ENCODE measurements around the gene TPGS2.

Gene TPGS2

GRCh38 chr18:36867056-36867455 is 38.3 kb upstream of the TPGS2 start:
- H3K27me3 ChIP-seq (ENCODE audit: insufficient read depth, low read length, poor library complexity, severe bottlenecking), result no peaks in the 10 kb centered on the region
- H4K20me1 ChIP-seq (ENCODE audit: insufficient read depth, low read length, poor library complexity, severe bottlenecking), result no peaks in the 10 kb centered on the region
- no peak overlapping the region for H3K4me2 ChIP-seq (ENCODE audit: low read depth, low read length, poor library complexity, severe bottlenecking)
- no peak overlapping the region for H2AFZ ChIP-seq (ENCODE audit: low read length)
- H3K36me3 ChIP-seq (ENCODE audit: insufficient read depth, low read length), result 0 out of 2 replicates have a peak, but pooled peaks cover 3% of the 10 kb centered on the region
- no peaks in the 10 kb centered on the region for H3K9me2 ChIP-seq (replicated peaks; ENCODE audit: low read depth, low read length)
- H3K4me1 ChIP-seq (ENCODE audit: insufficient read depth, low read length, poor library complexity, severe bottlenecking), result no peaks in the 10 kb centered on the region
- H3K9ac ChIP-seq (ENCODE audit: low read depth, low read length, poor library complexity, severe bottlenecking), result no peak overlapping the region
- no peaks in the 10 kb centered on the region for H3K79me2 ChIP-seq (ENCODE audit: insufficient read depth, low read length)
- H3F3A ChIP-seq (ENCODE audit: low read depth), result no peaks in the 10 kb centered on the region
- no peaks in the 10 kb centered on the region for H3K9me3 ChIP-seq (ENCODE audit: insufficient read depth, low read depth, low read length)
- no peak overlapping the region for H3K4me3 ChIP-seq (ENCODE audit: low read length, poor library complexity, severe bottlenecking)
- TF ChIP-seq EZH2phosphoT487 (IDR thresholded peaks at IDR 0.05; ENCODE audit: borderline replicate concordance) (no peak), CTCF (conservative IDR thresholded peaks at IDR 0.05; ENCODE audit: low read length) (no peak)

- Histone ChIP-seq H3F3A (ENCODE audit: low read depth) (no peaks in the 10 kb centered on the region), H2AFZ (ENCODE audit: low read length) (no peak overlapping the region), H4K20me1 (ENCODE audit: insufficient read depth, low read length, poor library complexity, severe bottlenecking) (no peaks in the 10 kb centered on the region), H3K27me3 (ENCODE audit: insufficient read depth, low read length, poor library complexity, severe bottlenecking) (no peaks in the 10 kb centered on the region), H3K4me3 (ENCODE audit: low read length, poor library complexity, severe bottlenecking) (no peak overlapping the region), H3K9me2 (replicated peaks; ENCODE audit: low read depth, low read length) (no peaks in the 10 kb centered on the region), H3K36me3 (ENCODE audit: insufficient read depth, low read length) (peaks cover 7% of the 10 kb centered on the region; the same call in 1 of the 2 replicates), H3K4me1 (ENCODE audit: insufficient read depth, low read length, poor library complexity, severe bottlenecking) (no peaks in the 10 kb centered on the region), H3K9me3 (ENCODE audit: insufficient read depth, low read depth, low read length) (no peaks in the 10 kb centered on the region), H3K79me2 (ENCODE audit: insufficient read depth, low read length) (no peaks in the 10 kb centered on the region), H3K4me2 (ENCODE audit: low read depth, low read length, poor library complexity, severe bottlenecking) (no peak overlapping the region), H3K9ac (ENCODE audit: low read depth, low read length, poor library complexity, severe bottlenecking) (no peak overlapping the region)
- TF ChIP-seq EZH2phosphoT487 (IDR thresholded peaks at IDR 0.05; ENCODE audit: borderline replicate concordance) (no peak), CTCF (conservative IDR thresholded peaks at IDR 0.05; ENCODE audit: low read length) (no peak)
These were observed 33.4 kb upstream of the TPGS2 start for GRCh38 chr18:36862182-36862581.

GRCh38 chr18:36856815-36857214 is 28.0 kb upstream of the TPGS2 start:
- H4K20me1 ChIP-seq (ENCODE audit: insufficient read depth, low read length, poor library complexity, severe bottlenecking), result no peaks in the 10 kb centered on the region
- no peaks in the 10 kb centered on the region for H3K79me2 ChIP-seq (ENCODE audit: insufficient read depth, low read length)
- no peaks in the 10 kb centered on the region for H3K27me3 ChIP-seq (ENCODE audit: insufficient read depth, low read length, poor library complexity, severe bottlenecking)
- TF ChIP-seq CTCF (conservative IDR thresholded peaks at IDR 0.05; ENCODE audit: low read length) (no peak), EZH2phosphoT487 (IDR thresholded peaks at IDR 0.05; ENCODE audit: borderline replicate concordance) (no peak)
- no peak overlapping the region for H3K4me3 ChIP-seq (ENCODE audit: low read length, poor library complexity, severe bottlenecking)
- H3F3A ChIP-seq (ENCODE audit: low read depth), result no peaks in the 10 kb centered on the region
- no peak overlapping the region for H2AFZ ChIP-seq (ENCODE audit: low read length)
- no peak overlapping the region for H3K4me2 ChIP-seq (ENCODE audit: low read depth, low read length, poor library complexity, severe bottlenecking)
- H3K36me3 ChIP-seq (ENCODE audit: insufficient read depth, low read length), result peaks cover 3% of the 10 kb centered on the region; the same call in 1 of the 2 replicates
- H3K9ac ChIP-seq (ENCODE audit: low read depth, low read length, poor library complexity, severe bottlenecking), result no peak overlapping the region
- H3K9me2 ChIP-seq (replicated peaks; ENCODE audit: low read depth, low read length), result no peaks in the 10 kb centered on the region
- peaks cover 9% of the 10 kb centered on the region; the same call in 1 of the 2 replicates for H3K9me3 ChIP-seq (ENCODE audit: insufficient read depth, low read depth, low read length)
- H3K4me1 ChIP-seq (ENCODE audit: insufficient read depth, low read length, poor library complexity, severe bottlenecking), result no peaks in the 10 kb centered on the region
